Esophagus squamous epithelium (tissue), 5 donors: Measurements from ENCODE around the gene HHATL. TPM values are rescaled to one million over a fixed set of nuclear protein-coding genes. Genes with fewer than 3 reads are reported as not detected.

Experiments
- DNase-seq: peaks from one replicate; lab custom pipeline; 2025; lab: John Stamatoyannopoulos, UW
- H3K27ac ChIP-seq, 4 donors: fragments of 200-600 bp; sonication (generic); one replicate each; pipeline ENCODE4 v1.5.1; 2016 to 2019; ENCODE audit warnings: mild to moderate bottlenecking in 1 of 4
- H3K27me3 ChIP-seq, 4 donors: fragments of 200-600 bp; sonication (generic); 1 replicate in 3 of 4; 2 replicates in 1 of 4; pipeline versions ENCODE4 v1.5.1 to v1.6.0; 2017 to 2021; ENCODE audit warnings: antibody characterized with exemption in 1 of 4
- H3K36me3 ChIP-seq, 3 donors: fragments of 200-600 bp; sonication (generic); one replicate each; pipeline ENCODE4 v1.5.1; 2016 to 2019
- H3K4me1 ChIP-seq, 3 donors: fragments of 200-600 bp; sonication (generic); one replicate each; pipeline ENCODE4 v1.5.1; 2017 to 2019
- H3K4me3 ChIP-seq, 4 donors: fragments of 200-600 bp; sonication (generic); 1 replicate in 3 of 4; 2 replicates in 1 of 4; pipeline ENCODE4 v1.5.1; 2016 to 2019; ENCODE audit warnings: mild to moderate bottlenecking in 2 of 4, moderate library complexity in 1 of 4
- H3K9me3 ChIP-seq, 3 donors: fragments of 200-600 bp; sonication (generic); one replicate each; pipeline ENCODE4 v1.5.1; 2016 to 2019
- CTCF ChIP-seq, 6 experiments: fragments of 450-650 bp in 4 of 6; fragments of 200-600 bp in 2 of 6; sonication (generic) in 2 of 6; IDR thresholded peaks; one replicate each; pipeline ENCODE4 v1.5.1; 2016 to 2019; ENCODE audit warnings: antibody characterized with exemption in 6 of 6, mild to moderate bottlenecking in 4 of 6, moderate library complexity in 4 of 6
- POLR2A ChIP-seq, 4 donors: fragments of 450-650 bp; IDR thresholded peaks; one replicate each; pipeline ENCODE4 v1.6.1; 2017; ENCODE audit warnings: antibody characterized with exemption in 4 of 4, mild to moderate bottlenecking in 4 of 4, moderate library complexity in 3 of 4
- WGBS, 2 donors: methylation state at CpG; one replicate each; pipeline ENCODE4 v1.1.5; 2018; 5-methylcytosine and 5-hydroxymethylcytosine counted together
- intact Hi-C: fragments of 100-400 bp; cut with DNase I; formaldehyde crosslinking; loops from one replicate; pipeline ENCODE4 v1.15.0; 2022
- total RNA-seq, 4 donors: library from RNA; depleted of rRNA; stranded (reverse); fragments of >200 nt; gene quantifications; one replicate each; pipeline ENCODE4 v1.1.0, GENCODE V29; 2016
- donor health status: DM: yes; HTN: yes; CAD: no.

HHATL gene
- total RNA-seq, 4 donors from 2014 or later: not detected

- WGBS, 2 donors: 57 to 76% methylated on average over 2 to 4 of the region's 7 CpGs
- no peak for TF ChIP-seq CTCF (IDR thresholded peaks at IDR 0.05)
- no peak for TF ChIP-seq POLR2A (IDR thresholded peaks at IDR 0.05)
- DNase-seq: no peak
- Histone ChIP-seq H3K4me1 (no peaks in the 10 kb centered on the region), H3K9me3 (no peaks in the 10 kb centered on the region), H3K27ac (no peak overlapping the region), H3K27me3 (no peaks in the 10 kb centered on the region), H3K4me3 (no peak overlapping the region), H3K36me3 (no peaks in the 10 kb centered on the region)
- intact Hi-C loops: no loop called here
These were observed 7.9 kb upstream of the HHATL start for GRCh38 chr3:42710323-42711021.

- intact Hi-C loops: no loop called here
- H3K4me3 ChIP-seq: no peak overlapping the region
- no peak overlapping the region for H3K27ac ChIP-seq
- 74 to 84% methylated on average over 5 to 8 of the region's 10 CpGs for WGBS, 2 donors
- no peak for DNase-seq
- H3K4me1 ChIP-seq: no peaks in the 10 kb centered on the region
- TF ChIP-seq POLR2A (IDR thresholded peaks at IDR 0.05) (no peak), CTCF (IDR thresholded peaks at IDR 0.05) (no peak)
- H3K27me3 ChIP-seq: no peaks in the 10 kb centered on the region
- H3K9me3 ChIP-seq: no peaks in the 10 kb centered on the region
- H3K36me3 ChIP-seq: no peaks in the 10 kb centered on the region
These were observed 7.0 kb upstream of the HHATL start for GRCh38 chr3:42709621-42710020.

GRCh38 chr3:42708611-42709151 lies 6.1 kb upstream of the HHATL start:
- DNase-seq: no peak
- intact Hi-C loops: no loop called here
- 87 to 96% methylated on average over 4 to 8 of the region's 10 CpGs for WGBS, 2 donors
- Histone ChIP-seq H3K9me3 (no peaks in the 10 kb centered on the region), H3K27me3 (no peaks in the 10 kb centered on the region), H3K36me3 (no peaks in the 10 kb centered on the region), H3K27ac (no peak overlapping the region), H3K4me3 (no peak overlapping the region), H3K4me1 (no peaks in the 10 kb centered on the region)
- TF ChIP-seq CTCF (IDR thresholded peaks at IDR 0.05) (no peak), POLR2A (IDR thresholded peaks at IDR 0.05) (no peak)

- 60 to 82% methylated on average over 1 to 5 of the region's 8 CpGs for WGBS, 2 donors
- Histone ChIP-seq H3K36me3 (no peaks in the 10 kb centered on the region), H3K9me3 (no peaks in the 10 kb centered on the region), H3K27ac (no peak overlapping the region), H3K4me1 (no peaks in the 10 kb centered on the region), H3K27me3 (no peaks in the 10 kb centered on the region), H3K4me3 (no peak overlapping the region)
- TF ChIP-seq CTCF (IDR thresholded peaks at IDR 0.05) (no peak), POLR2A (IDR thresholded peaks at IDR 0.05) (no peak)
- no peak for DNase-seq
- intact Hi-C loops: no loop called here
These were observed 5.2 kb upstream of the HHATL start for GRCh38 chr3:42707620-42708355.
